H1 (cell line): ENCODE results near the gene LGALS4. TPM values are rescaled to one million over a fixed set of nuclear protein-coding genes. Genes with fewer than 3 reads are reported as not detected.

Experiments
- CTCF ChIA-PET: fragments of 300-600 bp; sonication (Branson Sonifier 250); formaldehyde crosslinking; loops from one replicate; lab custom pipeline; 2021; ENCODE audit not compliant: partially characterized antibody; lab: Charles Lee
- POLR2A ChIA-PET: fragments of 300-600 bp; sonication (Branson Sonifier 250); formaldehyde crosslinking; loops from one replicate; lab custom pipeline; 2021; ENCODE audit warnings: inconsistent platforms; ENCODE audit not compliant: partially characterized antibody; lab: Charles Lee
- DNase-seq, 2 experiments: peaks; one replicate each; pipeline versions ENCODE4 v3.0.0 to v3.0.0-alpha.2; 2010 to 2022; ENCODE audit warnings: low spot score in 2 of 2, low read depth in 1 of 2, mixed read lengths in 1 of 2
- FAIRE-seq: peaks from 2 replicates; lab custom pipeline; 2011; peaks lifted over from hg19 to GRCh38; lab: Jason Lieb, UNC
- H2AFZ ChIP-seq: 2 replicates; pipeline ENCODE4 v1.8.1; 2012; ENCODE audit warnings: low read length, inconsistent platforms
- H2AK5ac ChIP-seq: 2 replicates; pipeline ENCODE4 v1.6.1; 2013; ENCODE audit warnings: low read depth, low read length
- H2BK120ac ChIP-seq: replicated peaks from 2 replicates; pipeline ENCODE3; 2013; ENCODE audit warnings: low read depth, low read length, inconsistent platforms
- H2BK12ac ChIP-seq: 2 replicates; pipeline ENCODE4 v1.6.1; 2013; ENCODE audit warnings: low read depth, low read length
- H2BK15ac ChIP-seq: 2 replicates; pipeline ENCODE4 v1.6.1; 2013; ENCODE audit warnings: low read length
- H2BK20ac ChIP-seq: 2 replicates; pipeline ENCODE4 v1.6.1; 2013; ENCODE audit warnings: low read length
- H2BK5ac ChIP-seq: 2 replicates; pipeline ENCODE4 v1.6.1; 2013; ENCODE audit warnings: low read depth, low read length
- H3K14ac ChIP-seq: 2 replicates; pipeline ENCODE4 v1.6.1; 2013; ENCODE audit warnings: inconsistent platforms; ENCODE audit not compliant: insufficient read length
- H3K18ac ChIP-seq: 2 replicates; pipeline ENCODE4 v1.6.1; 2013; ENCODE audit warnings: low read length; ENCODE audit errors: extremely low read depth
- H3K23ac ChIP-seq: 2 replicates; pipeline ENCODE4 v1.6.1; 2013; ENCODE audit warnings: inconsistent platforms; ENCODE audit not compliant: insufficient read length
- H3K23me2 ChIP-seq: 2 replicates; pipeline ENCODE4 v1.6.1; 2013; ENCODE audit warnings: low read depth, low read length
- H3K27ac ChIP-seq: 2 replicates; pipeline ENCODE4 v1.6.1; 2011; ENCODE audit warnings: low read depth, low read length, inconsistent platforms
- H3K27me3 ChIP-seq, 4 experiments: replicated peaks in 1 of 4; 1 replicate in 1 of 4; 2 replicates in 3 of 4; pipeline versions ENCODE4 v1.6.1 to v1.8.1; 2011 to 2013; ENCODE audit warnings: low read length in 3 of 4, mild to moderate bottlenecking in 3 of 4, inconsistent platforms in 2 of 4, mixed read lengths in 2 of 4, moderate library complexity in 1 of 4; ENCODE audit not compliant: control insufficient read depth in 3 of 4, insufficient read depth in 3 of 4; ENCODE audit errors: extremely low read depth in 1 of 4
- H3K36me3 ChIP-seq, 4 experiments: 2 replicates each; pipeline versions ENCODE4 v1.6.1 to v1.8.1; 2011 to 2013; ENCODE audit warnings: mild to moderate bottlenecking in 4 of 4, low read length in 3 of 4, moderate library complexity in 2 of 4, control low read depth in 1 of 4, inconsistent platforms in 1 of 4; ENCODE audit not compliant: insufficient read depth in 4 of 4, control insufficient read depth in 2 of 4
- H3K4ac ChIP-seq: replicated peaks from 2 replicates; pipeline ENCODE3; 2013; ENCODE audit warnings: low read length, low read depth, mixed read lengths, inconsistent platforms; ENCODE audit not compliant: insufficient read length
- H3K4me1 ChIP-seq, 4 experiments: replicated peaks in 1 of 4; 1 replicate in 1 of 4; 2 replicates in 3 of 4; pipeline versions ENCODE4 v1.6.1 to v1.8.1; 2011 to 2013; ENCODE audit warnings: low read length in 3 of 4, inconsistent platforms in 2 of 4, mixed read lengths in 1 of 4; ENCODE audit not compliant: insufficient read depth in 4 of 4, control insufficient read depth in 3 of 4
- H3K4me2 ChIP-seq, 2 experiments: 2 replicates each; pipeline versions ENCODE4 v1.6.1 to v1.8.1; 2011 to 2013; ENCODE audit warnings: low read depth in 2 of 2, low read length in 2 of 2, control low read depth in 1 of 2, inconsistent platforms in 1 of 2, mild to moderate bottlenecking in 1 of 2; ENCODE audit not compliant: insufficient read depth in 1 of 2
- H3K4me3 ChIP-seq, 4 experiments: fragments of 200-600, 300-600 bp in 1 of 4; sonication (generic), shearing (Covaris generic), sonication (Bioruptor Twin) in 1 of 4; 2 replicates each; pipeline versions ENCODE4 v1.5.1 to v1.8.1; 2011 to 2016; ENCODE audit warnings: low read length in 4 of 4, low read depth in 3 of 4, control low read depth in 2 of 4, inconsistent platforms in 2 of 4, mild to moderate bottlenecking in 2 of 4, mixed read lengths in 1 of 4, moderate library complexity in 1 of 4; ENCODE audit not compliant: insufficient read depth in 2 of 4; ENCODE audit errors: extremely low read depth in 1 of 4
- H3K56ac ChIP-seq: replicated peaks from 2 replicates; pipeline ENCODE3; 2013; ENCODE audit warnings: low read depth, mild to moderate bottlenecking, mixed read lengths, low read length, inconsistent platforms; ENCODE audit not compliant: insufficient read length
- H3K79me1 ChIP-seq: 2 replicates; pipeline ENCODE4 v1.6.1; 2013; ENCODE audit warnings: low read depth, low read length, control low read depth
- H3K79me2 ChIP-seq, 2 experiments: 2 replicates each; pipeline versions ENCODE4 v1.6.1 to v1.8.1; 2012 to 2013; ENCODE audit warnings: low read length in 2 of 2, mild to moderate bottlenecking in 2 of 2, inconsistent platforms in 1 of 2; ENCODE audit not compliant: insufficient read depth in 2 of 2, control insufficient read depth in 1 of 2
- H3K9ac ChIP-seq, 4 experiments: replicated peaks in 1 of 4; 1 replicate in 1 of 4; 2 replicates in 3 of 4; pipeline versions ENCODE4 v1.6.1 to v1.8.1; 2011 to 2013; ENCODE audit warnings: low read depth in 3 of 4, low read length in 3 of 4, control low read depth in 2 of 4, mild to moderate bottlenecking in 2 of 4, moderate library complexity in 2 of 4, inconsistent platforms in 1 of 4; ENCODE audit errors: extremely low read depth in 1 of 4
- H3K9me3 ChIP-seq, 2 experiments: 2 replicates each; pipeline versions ENCODE4 v1.6.1 to v1.8.1; 2012 to 2013; ENCODE audit warnings: mild to moderate bottlenecking in 2 of 2, moderate library complexity in 2 of 2, control low read depth in 1 of 2, inconsistent platforms in 1 of 2, low read depth in 1 of 2, low read length in 1 of 2, mixed read lengths in 1 of 2; ENCODE audit not compliant: insufficient read depth in 2 of 2
- H4K20me1 ChIP-seq, 2 experiments: replicated peaks in 1 of 2; 2 replicates each; pipeline versions ENCODE3 to v1.8.1; 2011 to 2013; ENCODE audit warnings: inconsistent platforms in 2 of 2, low read length in 2 of 2, mild to moderate bottlenecking in 1 of 2; ENCODE audit not compliant: insufficient read depth in 2 of 2, control insufficient read depth in 1 of 2
- H4K5ac ChIP-seq: 2 replicates; pipeline ENCODE4 v1.6.1; 2013; ENCODE audit warnings: low read length, low read depth, mixed read lengths, inconsistent platforms; ENCODE audit not compliant: insufficient read length
- H4K8ac ChIP-seq: 2 replicates; pipeline ENCODE4 v1.8.0; 2013; ENCODE audit warnings: mild to moderate bottlenecking, moderate library complexity, low read length, inconsistent platforms; ENCODE audit not compliant: insufficient read depth; ENCODE audit errors: extremely low read depth
- H4K91ac ChIP-seq: replicated peaks from 2 replicates; pipeline ENCODE3; 2013; ENCODE audit warnings: low read length, mixed read lengths, inconsistent platforms; ENCODE audit not compliant: insufficient read length
- ASH2L ChIP-seq: fragments of 200-600, 300-600 bp; sonication (generic); IDR thresholded peaks from one replicate; pipeline ENCODE4 v1.7.1; 2017; ENCODE audit warnings: low read length
- CBX5 ChIP-seq: fragments of 300-800, 300-1000 bp; sonication (generic); IDR thresholded peaks from 2 replicates; pipeline ENCODE4 v1.7.1; 2016; ENCODE audit warnings: antibody characterized with exemption, low read length, low read depth
- CHD1 ChIP-seq: IDR thresholded peaks from 2 replicates; pipeline ENCODE4 v1.6.1; 2012; ENCODE audit warnings: low read depth, low read length, improper control_type of control experiment
- EGR1 ChIP-seq: IDR thresholded peaks from 2 replicates; pipeline ENCODE4 v1.6.1; 2011; ENCODE audit warnings: low read depth, low read length, borderline replicate concordance
- GABPA ChIP-seq: IDR thresholded peaks from 2 replicates; pipeline ENCODE4 v1.6.1; 2011; ENCODE audit warnings: mild to moderate bottlenecking, low read length, moderate library complexity, borderline replicate concordance; ENCODE audit not compliant: insufficient read depth
- HDAC6 ChIP-seq: IDR thresholded peaks from one replicate; pipeline ENCODE4 v1.7.1; 2012; ENCODE audit warnings: low read depth, mild to moderate bottlenecking, inconsistent platforms, low read length, moderate library complexity
- POLR2A ChIP-seq, 2 experiments: IDR thresholded peaks; 1 replicate in 1 of 2; 2 replicates in 1 of 2; pipeline ENCODE4 v1.6.1; 2011; ENCODE audit warnings: low read depth in 2 of 2, low read length in 2 of 2, mild to moderate bottlenecking in 2 of 2; ENCODE audit errors: control extremely low read depth in 1 of 2
- POLR2AphosphoS5 ChIP-seq: IDR thresholded peaks from 2 replicates; pipeline ENCODE4 v1.6.1; 2011; ENCODE audit warnings: low read depth, low read length
- SAP30 ChIP-seq: fragments of 300-600 bp; sonication (generic); IDR thresholded peaks from 2 replicates; pipeline ENCODE4 v1.7.1; 2012; ENCODE audit warnings: low read length, moderate library complexity, mild to moderate bottlenecking, inconsistent platforms; ENCODE audit not compliant: insufficient read depth, insufficient replicate concordance
- SIN3A ChIP-seq, 2 experiments: IDR thresholded peaks in 1 of 2; conservative IDR thresholded peaks in 1 of 2; 2 replicates each; pipeline ENCODE4 v1.6.1; 2011 to 2012; ENCODE audit warnings: low read length in 2 of 2, improper control_type of control experiment in 1 of 2, low read depth in 1 of 2, mild to moderate bottlenecking in 1 of 2
- SP1 ChIP-seq: IDR thresholded peaks from 2 replicates; pipeline ENCODE4 v1.6.1; 2011; ENCODE audit warnings: low read depth, low read length
- SUZ12 ChIP-seq: fragments of 200-600 bp; sonication (generic); IDR thresholded peaks from 2 replicates; pipeline ENCODE4 v1.6.1; 2012; ENCODE audit warnings: mild to moderate bottlenecking, inconsistent platforms, low read length, moderate library complexity, mixed read lengths
- TCF12 ChIP-seq: IDR thresholded peaks from 2 replicates; pipeline ENCODE4 v1.6.1; 2011; ENCODE audit warnings: low read depth, mild to moderate bottlenecking, low read length
- WGBS, 2 experiments: shearing (Covaris generic) in 1 of 2; methylation state at CpG; one replicate each; pipeline versions ENCODE4 v1.1.6 to v1.1.7; 2013 to 2015; ENCODE audit warnings: low lambda C conversion rate in 2 of 2, mixed read lengths in 2 of 2, inconsistent platforms in 1 of 2, low coverage in 1 of 2, missing lambda C conversion rate in 1 of 2; ENCODE audit not compliant: insufficient replicate concordance in 2 of 2, insufficient coverage in 1 of 2, insufficient read length in 1 of 2; ENCODE audit errors: extremely low coverage in 1 of 2, missing lambda C conversion rate in 1 of 2; 5-methylcytosine and 5-hydroxymethylcytosine counted together
- polyA plus RNA-seq, 7 experiments: library from polyadenylated mRNA; depleted of rRNA in 3 of 7; stranded (reverse) in 5 of 7; unstranded in 2 of 7; fragments of >200 nt in 5 of 7; fragments of 200-250 nt in 2 of 7; gene quantifications; 1 replicate in 5 of 7; 2 replicates in 1 of 7; 4 replicates in 1 of 7; pipeline versions ENCODE4 v1.2.1 to v1.2.3, GENCODE V29; 2011 to 2013; ENCODE audit warnings: missing spikeins in 2 of 7, mixed read lengths in 2 of 7
- total RNA-seq: library from RNA; stranded (reverse); fragmentation: NEBNext Ultra II Directional; extraction: Animal tissue kit (Norgen Biotek cat#: 25700); gene quantifications from 2 replicates; pipeline ENCODE4 v1.2.1, GENCODE V29; 2021

Gene LGALS4
- total and polyA plus RNA-seq, 2 of the 8 experiments (the other 6 are each of a cell fraction or from before 2014, with no cell fraction given): 0.32 to 0.37 TPM

- Histone ChIP-seq H3K56ac (no peak overlapping the region), H2AFZ (no peak overlapping the region), H2BK120ac (no peak overlapping the region), H4K20me1 (peaks cover 12 to 21% of the 10 kb centered on the region in 2 experiments), H3K4me1 (peaks cover 2 to 16% (median 11%) of the 10 kb centered on the region in 4 experiments), H3K79me1 (peaks cover 9% of the 10 kb centered on the region; the same call in 1 of the 2 replicates), H3K4me3 (peak overlapping the region; percentile 67 to 97 (median 79)), H2BK15ac (no peak overlapping the region), H3K23me2 (peaks cover 22% of the 10 kb centered on the region), H3K79me2 (peaks cover 22 to 34% of the 10 kb centered on the region in 2 experiments), H4K5ac (peak overlapping the region; percentile 75), H2BK12ac (peak overlapping the region; percentile 68; the same call in 1 of the 2 replicates), H3K9ac (peak overlapping the region; percentile 14 to 81 (median 61)), H4K8ac (peak overlapping the region; percentile 91; the same call in 1 of the 2 replicates), H2AK5ac (no peak overlapping the region), H3K27me3 (no peaks in the 10 kb centered on the region), H2BK20ac (no peak overlapping the region; the same call in 1 of the 2 replicates), H2BK5ac (peak overlapping the region; percentile 76), H3K4ac (peak overlapping the region; percentile 10), H3K27ac (peak overlapping the region; percentile 70), H3K36me3 (peaks cover 20 to 35% (median 23%) of the 10 kb centered on the region in 4 experiments), H3K14ac (no peak overlapping the region), H3K18ac (peak overlapping the region; percentile 11; the same call in 1 of the 2 replicates), H3K9me3 (no peaks in the 10 kb centered on the region), H4K91ac (peak overlapping the region; percentile 63), H3K23ac (no peak overlapping the region), H3K4me2 (peak overlapping the region; percentile 96 to 97)
- DNase-seq (peak in 1 of 2 experiments; percentile 96), FAIRE-seq (no peak)
- 1% methylated on average over 26 of the region's 26 CpGs; no CpG with 5 or more reads in 1 of the 2 experiments for WGBS, 2 experiments
- ChIA-PET POLR2A (interaction anchor here (1.0 to 4.5 kb wide), 13 partner anchors 9 to 194 kb away, joined by 3 to 65 read pairs (median 9); partner anchors contain the start of genes ECH1, MRPS12, RINL and SARS2), CTCF (interaction anchor here (1.1 to 4.3 kb wide), 5 partner anchors 13 to 43 kb away, joined by 3 to 21 read pairs (median 4); no protein-coding TSS in a partner anchor)
- TF ChIP-seq SP1 (peak; percentile 93; the same call in 1 of the 2 replicates), SAP30 (peak; percentile 77), POLR2A (IDR thresholded peaks at IDR 0.05; ENCODE audit: control extremely low read depth in 1 of 2, low read depth in 2 of 2, low read length in 2 of 2) (peak in 1 of 2 experiments; percentile 63; a peak in 2 of 3 replicates), ASH2L (peak; percentile 3), EGR1 (no peak), SIN3A (conservative IDR thresholded peaks at IDR 0.05 in 1 of 2, IDR thresholded peaks at IDR 0.05 in 1 of 2; ENCODE audit: low read depth in 1 of 2, low read length in 2 of 2) (peak; percentile 38 to 65; a peak in 2 of 4 replicates), SUZ12 (no peak), TCF12 (no peak), GABPA (no peak), HDAC6 (no peak), POLR2AphosphoS5 (no peak; the same call in 1 of the 2 replicates), CBX5 (no peak), CHD1 (no peak)
Measured at GRCh38 chr19:38850436-38850975, 37.8 kb upstream of the LGALS4 start.
